Measurements from ENCODE around the gene UACA.
"Not testable (repeated sequence)": the region's sequence is repeated elsewhere in the genome, so short reads cannot be mapped to it uniquely, and the experiment has no call there.

UACA gene

GRCh38 chr15:70632491-70633102, 130.8 kb downstream of the UACA start:
- no peak for DNase-seq (ENCODE audit: low read depth in 2 of 3, low spot score in 2 of 3)

GRCh38 chr15:70632079-70632478, 131.3 kb downstream of the UACA start:
- DNase-seq (ENCODE audit: low read depth in 2 of 3, low spot score in 2 of 3) = no peak

DNA sequence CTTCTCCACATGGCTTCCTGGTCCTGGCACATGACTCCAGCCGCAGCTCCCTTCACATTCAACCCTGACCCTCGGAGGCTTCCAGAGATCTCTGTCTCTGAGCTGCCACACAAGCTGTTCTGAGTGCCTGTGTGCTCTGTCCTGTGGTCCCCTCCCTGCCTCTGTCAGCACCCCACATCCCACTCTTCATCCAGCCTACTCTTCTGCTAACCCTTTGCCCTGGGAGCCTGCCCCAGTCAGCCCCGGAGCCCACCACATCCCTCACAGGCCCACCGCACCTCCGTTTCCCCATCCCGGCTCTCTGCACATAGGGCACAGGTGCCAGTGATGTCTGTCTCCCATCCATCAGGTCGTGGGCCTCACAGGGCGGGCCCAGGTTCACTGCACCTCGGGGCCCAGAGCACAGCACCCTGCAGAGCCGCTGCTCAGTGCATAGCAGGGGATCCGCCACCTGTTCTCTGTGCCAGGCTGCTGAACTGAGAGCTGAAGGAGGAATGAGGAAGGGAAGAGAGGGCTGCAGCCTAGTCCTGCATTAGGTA, 133.6 kb downstream of the UACA start:
- no peak for DNase-seq (ENCODE audit: low read depth in 2 of 3, low spot score in 2 of 3)

DNA sequence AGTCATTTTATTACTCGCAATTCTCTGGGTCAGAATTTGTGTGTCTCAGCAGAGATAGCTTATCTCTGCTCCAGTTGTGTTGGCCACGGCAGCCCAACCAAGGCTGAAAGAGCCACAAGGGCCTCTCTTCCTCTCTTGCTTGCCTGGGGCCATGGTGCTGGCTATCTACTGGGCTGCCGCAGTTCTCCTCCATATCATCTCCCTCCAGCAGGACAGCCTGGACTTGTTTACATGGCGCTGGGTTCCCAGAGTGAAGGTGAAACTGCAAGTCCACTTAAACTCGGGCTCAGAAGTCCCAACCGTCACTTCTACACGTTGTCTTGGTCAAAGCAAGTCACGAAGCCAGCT, 134.8 kb downstream of the UACA start:
- no peak for DNase-seq (ENCODE audit: low read depth in 2 of 3, low spot score in 2 of 3)

GRCh38 chr15:70627734-70628548, 135.4 kb downstream of the UACA start:
- no peak for DNase-seq (ENCODE audit: low read depth in 2 of 3, low spot score in 2 of 3)

DNA sequence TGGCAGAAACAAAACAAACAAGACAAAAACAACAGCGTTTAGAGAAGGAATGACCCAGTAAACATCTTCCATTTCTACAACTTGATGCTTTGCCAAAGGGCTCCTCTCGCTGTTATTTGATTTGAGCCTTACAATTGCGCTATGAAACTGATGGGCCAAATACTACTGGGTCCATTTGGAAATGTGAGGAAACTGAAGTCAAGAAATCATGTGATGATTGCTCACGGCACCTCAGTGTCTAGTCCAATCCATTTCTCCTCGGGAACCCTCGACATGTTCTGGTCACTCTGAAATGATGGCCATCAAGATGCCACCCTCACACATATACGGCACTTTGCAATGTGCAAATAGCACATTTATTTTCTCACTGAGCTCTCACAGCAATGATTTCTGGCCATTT, 136.0 kb downstream of the UACA start:
- no peak for DNase-seq (ENCODE audit: low read depth in 2 of 3, low spot score in 2 of 3)

DNA sequence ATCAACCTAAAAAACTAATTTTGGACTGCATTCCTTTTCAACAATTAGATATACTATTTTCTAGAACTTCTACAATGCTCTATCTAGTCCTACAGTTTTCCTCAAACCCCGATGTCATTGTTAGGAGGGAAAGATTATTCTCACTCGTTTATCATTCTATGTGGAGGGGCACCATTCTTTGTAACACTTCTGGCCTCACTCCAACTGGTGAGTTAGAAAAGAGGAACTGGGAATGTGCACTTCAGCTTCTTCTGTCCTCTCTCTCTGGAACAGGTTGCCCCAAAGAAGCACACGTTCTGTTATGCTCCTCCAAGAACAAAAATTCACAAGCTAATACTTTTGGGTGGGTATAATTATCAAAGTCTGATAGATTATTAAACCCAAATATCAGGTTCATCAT, 137.9 kb downstream of the UACA start:
- no peak for DNase-seq (ENCODE audit: low read depth in 2 of 3, low spot score in 2 of 3)

GRCh38 chr15:70625011-70625410, 138.3 kb downstream of the UACA start:
- DNase-seq (ENCODE audit: low read depth in 2 of 3, low spot score in 2 of 3) = no peak

DNA sequence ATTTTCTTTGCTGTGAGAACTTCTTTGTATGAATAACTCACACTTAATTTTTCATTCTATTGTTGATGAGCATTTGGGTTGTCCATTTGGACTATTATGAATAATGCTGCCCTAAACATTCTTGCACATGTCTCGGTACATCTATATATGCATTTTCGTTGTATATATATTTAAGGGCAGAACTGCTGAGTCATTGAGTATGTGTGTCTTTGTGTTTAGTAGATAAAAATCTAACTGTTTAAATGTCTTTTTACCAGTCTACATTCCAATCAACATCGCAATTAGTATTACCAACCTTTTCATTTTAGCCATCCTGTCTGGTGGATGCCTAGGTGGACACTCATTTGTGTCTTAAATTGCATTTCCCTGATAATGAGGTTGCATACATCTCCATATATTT, 144.4 kb downstream of the UACA start:
- DNase-seq (ENCODE audit: low read depth in 2 of 3, low spot score in 2 of 3) = no peak

DNA sequence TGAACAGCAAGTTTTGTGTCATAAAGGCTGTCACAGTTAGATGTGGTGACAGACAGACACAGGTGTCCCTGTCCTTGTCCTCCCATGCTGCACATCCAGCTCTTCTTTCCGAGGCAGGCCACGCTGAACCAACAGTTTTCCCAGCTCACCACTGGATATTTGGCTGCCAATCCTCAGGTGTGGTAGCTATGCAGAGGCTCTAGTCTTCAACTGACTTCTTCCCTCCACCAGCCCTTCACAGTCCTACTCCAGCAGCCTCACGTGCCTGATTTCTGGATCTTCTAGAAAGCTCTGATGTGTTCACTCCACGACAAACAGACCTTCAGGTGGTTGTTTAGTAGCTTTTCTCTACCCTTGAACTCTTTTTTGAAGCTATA, 145.5 kb downstream of the UACA start:
- DNase-seq (ENCODE audit: low read depth in 2 of 3, low spot score in 2 of 3) = no peak

GRCh38 chr15:70617076-70617910, 146.1 kb downstream of the UACA start:
- DNase-seq (ENCODE audit: low read depth in 2 of 3, low spot score in 2 of 3) = no peak

GRCh38 chr15:70616311-70616756, 147.0 kb downstream of the UACA start:
- not testable (repeated sequence) for DNase-seq (ENCODE audit: low read depth in 2 of 3, low spot score in 2 of 3)

- DNase-seq (ENCODE audit: low read depth in 2 of 3, low spot score in 2 of 3) = no peak
These were observed 147.7 kb downstream of the UACA start for GRCh38 chr15:70615435-70616310.

GRCh38 chr15:70614221-70614620, 149.1 kb downstream of the UACA start:
- no peak for DNase-seq (ENCODE audit: low read depth in 2 of 3, low spot score in 2 of 3)

GRCh38 chr15:70613271-70613670, 150.1 kb downstream of the UACA start:
- DNase-seq (ENCODE audit: low read depth in 2 of 3, low spot score in 2 of 3) = no peak

GRCh38 chr15:70611286-70611685, 152.1 kb downstream of the UACA start:
- DNase-seq (ENCODE audit: low read depth in 2 of 3, low spot score in 2 of 3) = no peak

DNA sequence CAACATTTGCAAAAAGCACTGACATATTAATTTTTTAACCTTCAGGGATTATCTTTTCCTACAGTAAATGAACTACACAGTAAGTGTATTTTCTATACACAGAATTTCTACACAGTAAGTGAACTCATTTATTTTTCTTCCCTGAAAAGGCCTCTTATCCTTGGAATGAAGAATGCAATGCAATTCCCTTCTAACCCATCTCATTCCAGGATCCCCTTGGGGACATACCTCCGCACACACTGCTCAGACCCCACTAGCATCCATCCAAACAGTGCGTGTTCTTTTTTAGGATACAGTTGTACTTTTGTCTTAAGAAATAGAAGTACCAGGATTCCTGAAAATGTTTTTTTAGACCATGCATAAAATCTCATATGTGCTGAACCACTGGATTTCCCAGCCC, 152.8 kb downstream of the UACA start:
- no peak for DNase-seq (ENCODE audit: low read depth in 2 of 3, low spot score in 2 of 3)

DNA sequence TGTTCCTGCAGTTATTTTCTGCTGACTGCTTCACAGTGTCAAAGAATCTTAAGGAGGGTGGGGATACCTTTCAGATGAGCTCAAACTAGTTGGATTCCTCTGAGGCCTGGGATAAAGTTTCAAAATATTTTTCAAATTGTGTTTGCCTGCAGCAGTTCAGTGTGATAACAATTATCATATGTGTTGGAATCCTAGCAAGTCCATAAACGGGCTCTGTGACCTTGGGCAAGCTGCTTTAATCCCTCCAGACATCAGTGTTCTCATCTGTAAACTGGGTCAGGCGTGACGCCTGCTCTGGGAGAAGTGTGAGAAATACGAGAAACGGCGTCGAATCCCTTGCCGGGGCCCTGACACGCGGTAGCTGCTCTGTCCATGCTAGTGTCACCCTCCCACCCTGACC, 153.5 kb downstream of the UACA start:
- DNase-seq (ENCODE audit: low read depth in 2 of 3, low spot score in 2 of 3) = no peak

GRCh38 chr15:70608144-70608543, 155.2 kb downstream of the UACA start:
- DNase-seq (ENCODE audit: low read depth in 2 of 3, low spot score in 2 of 3) = no peak

- DNase-seq (ENCODE audit: low read depth in 2 of 3, low spot score in 2 of 3) = no peak
These were observed 157.6 kb downstream of the UACA start for GRCh38 chr15:70605606-70606410.

Data from activated CD8-positive, alpha-beta memory T cell treated with anti-CD3 and anti-CD28 coated beads for 48 hours (primary cell).